ENCODE data around the gene KDM1B. TPM values are rescaled to one million over a fixed set of nuclear protein-coding genes. Genes with fewer than 3 reads are reported as not detected.
A peak's percentile ranks its signal among the peaks of the same experiment; 100 is the strongest.

The KDM1B gene, protein sequence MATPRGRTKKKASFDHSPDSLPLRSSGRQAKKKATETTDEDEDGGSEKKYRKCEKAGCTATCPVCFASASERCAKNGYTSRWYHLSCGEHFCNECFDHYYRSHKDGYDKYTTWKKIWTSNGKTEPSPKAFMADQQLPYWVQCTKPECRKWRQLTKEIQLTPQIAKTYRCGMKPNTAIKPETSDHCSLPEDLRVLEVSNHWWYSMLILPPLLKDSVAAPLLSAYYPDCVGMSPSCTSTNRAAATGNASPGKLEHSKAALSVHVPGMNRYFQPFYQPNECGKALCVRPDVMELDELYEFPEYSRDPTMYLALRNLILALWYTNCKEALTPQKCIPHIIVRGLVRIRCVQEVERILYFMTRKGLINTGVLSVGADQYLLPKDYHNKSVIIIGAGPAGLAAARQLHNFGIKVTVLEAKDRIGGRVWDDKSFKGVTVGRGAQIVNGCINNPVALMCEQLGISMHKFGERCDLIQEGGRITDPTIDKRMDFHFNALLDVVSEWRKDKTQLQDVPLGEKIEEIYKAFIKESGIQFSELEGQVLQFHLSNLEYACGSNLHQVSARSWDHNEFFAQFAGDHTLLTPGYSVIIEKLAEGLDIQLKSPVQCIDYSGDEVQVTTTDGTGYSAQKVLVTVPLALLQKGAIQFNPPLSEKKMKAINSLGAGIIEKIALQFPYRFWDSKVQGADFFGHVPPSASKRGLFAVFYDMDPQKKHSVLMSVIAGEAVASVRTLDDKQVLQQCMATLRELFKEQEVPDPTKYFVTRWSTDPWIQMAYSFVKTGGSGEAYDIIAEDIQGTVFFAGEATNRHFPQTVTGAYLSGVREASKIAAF
- total RNA-seq (10 to 100 TPM; 18.1 to 27.3 (median 23.6) TPM), polyA plus RNA-seq (10 to 100 TPM in 2 of 3 donors, 1 to 10 TPM in 1; 7.7 to 33.4 (median 16.1) TPM)
- long read RNA-seq, donor 1, partial matches to known transcripts = 0 of 1 reads
- long read RNA-seq, donor 1, other reads (novel, unspliced or antisense) = 1 of 1 reads
- long read RNA-seq, donor 2, partial matches to known transcripts = 5 of 14 reads
- long read RNA-seq, donor 2, other reads (novel, unspliced or antisense) = 9 of 14 reads

DNA sequence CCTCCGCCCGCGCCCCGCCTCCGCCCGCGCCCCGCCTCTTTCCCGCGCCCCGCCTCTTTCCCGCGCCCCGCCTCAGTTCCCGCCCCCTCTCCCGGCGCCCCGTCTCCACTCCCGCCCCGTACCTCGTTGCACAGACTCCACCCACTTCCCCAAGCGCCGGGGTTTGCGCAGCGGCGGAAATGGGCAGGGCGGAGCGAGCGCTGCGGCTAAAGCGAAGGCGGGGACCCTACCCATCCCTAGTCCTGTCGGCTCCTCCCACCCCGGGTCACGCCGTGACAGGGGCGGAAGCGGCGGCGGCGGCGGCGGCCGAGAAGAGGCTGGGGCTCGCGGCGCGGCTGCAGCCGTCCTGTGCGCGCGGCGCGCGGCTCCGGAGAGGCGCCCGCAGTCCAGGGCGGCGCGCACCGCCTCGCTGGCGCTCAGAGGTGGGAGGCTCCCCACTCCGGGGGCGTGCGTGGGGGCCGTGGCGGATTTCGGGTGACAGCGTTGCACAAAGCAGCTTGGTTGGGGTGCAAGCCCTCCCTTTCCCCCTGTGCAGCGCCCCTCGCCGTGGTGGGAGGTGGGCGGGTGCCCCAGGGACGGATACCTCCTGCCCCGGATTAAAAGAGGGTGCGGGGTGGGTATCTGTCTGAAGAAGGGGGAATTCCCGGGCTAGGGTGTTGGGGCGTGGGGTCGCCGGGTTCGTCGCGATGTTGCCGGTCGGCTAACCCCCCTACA is at the start of gene KDM1B:
KDM1B (plus strand) TSS at position 273 of the 714 bp plus-strand sequence. CDS start 4,474 bp downstream, outside the sequence.
- intact Hi-C loops (cut with DNase I) = no loop called here

DNA sequence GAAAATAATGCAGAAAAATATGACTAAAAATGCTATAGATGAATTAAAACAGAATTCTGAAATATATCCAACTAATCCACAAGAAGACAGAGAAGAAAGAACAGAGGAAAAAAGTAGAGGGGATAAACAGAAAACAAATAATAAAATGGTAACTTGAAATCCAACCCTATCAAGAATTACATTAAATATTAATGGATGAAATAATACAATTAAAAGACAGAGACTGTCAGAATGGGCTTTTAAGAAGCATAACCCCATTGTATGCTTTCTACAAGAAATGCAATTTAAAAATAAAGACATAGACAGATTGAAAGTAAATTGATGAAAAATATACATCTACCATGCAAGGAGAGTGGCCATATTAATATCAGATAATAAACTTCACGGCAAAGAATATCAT is 48.2 kb upstream of the KDM1B start:
- Histone ChIP-seq H3K4me3 (no peak overlapping the region), H3K27me3 (ENCODE audit: insufficient read depth in 3 of 3, low read length in 2 of 3) (no peaks in the 10 kb centered on the region), H3K27ac (no peak overlapping the region), H3K36me3 (ENCODE audit: insufficient read depth in 1 of 2, low read depth in 1 of 2) (no peaks in the 10 kb centered on the region), H3K9me3 (peaks cover 8% of the 10 kb centered on the region), H3K4me1 (peaks cover 12% of the 10 kb centered on the region)
- DNase-seq (no peak), ATAC-seq (no peak)
- 90 to 100% (median 97%) methylated on average over 1 of the region's 1 CpG for WGBS, 3 donors
- TF ChIP-seq, protein P1, sequence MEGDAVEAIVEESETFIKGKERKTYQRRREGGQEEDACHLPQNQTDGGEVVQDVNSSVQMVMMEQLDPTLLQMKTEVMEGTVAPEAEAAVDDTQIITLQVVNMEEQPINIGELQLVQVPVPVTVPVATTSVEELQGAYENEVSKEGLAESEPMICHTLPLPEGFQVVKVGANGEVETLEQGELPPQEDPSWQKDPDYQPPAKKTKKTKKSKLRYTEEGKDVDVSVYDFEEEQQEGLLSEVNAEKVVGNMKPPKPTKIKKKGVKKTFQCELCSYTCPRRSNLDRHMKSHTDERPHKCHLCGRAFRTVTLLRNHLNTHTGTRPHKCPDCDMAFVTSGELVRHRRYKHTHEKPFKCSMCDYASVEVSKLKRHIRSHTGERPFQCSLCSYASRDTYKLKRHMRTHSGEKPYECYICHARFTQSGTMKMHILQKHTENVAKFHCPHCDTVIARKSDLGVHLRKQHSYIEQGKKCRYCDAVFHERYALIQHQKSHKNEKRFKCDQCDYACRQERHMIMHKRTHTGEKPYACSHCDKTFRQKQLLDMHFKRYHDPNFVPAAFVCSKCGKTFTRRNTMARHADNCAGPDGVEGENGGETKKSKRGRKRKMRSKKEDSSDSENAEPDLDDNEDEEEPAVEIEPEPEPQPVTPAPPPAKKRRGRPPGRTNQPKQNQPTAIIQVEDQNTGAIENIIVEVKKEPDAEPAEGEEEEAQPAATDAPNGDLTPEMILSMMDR (IDR thresholded peaks at IDR 0.05) = no peak
- intact Hi-C loops (cut with DNase I) = no loop called here

More for the DNA sequence above, at the start of gene KDM1B:
- Histone ChIP-seq H3K27ac (peak within 1 kb of the TSS; percentile 93), H3K4me1 (peaks cover 17% of the 10 kb centered on the region), H3K4me3 (peak within 1 kb of the TSS; percentile 90), H3K9me3 (no peaks in the 10 kb centered on the region), H3K27me3 (ENCODE audit: insufficient read depth in 3 of 3, low read length in 2 of 3) (no peaks in the 10 kb centered on the region), H3K36me3 (ENCODE audit: insufficient read depth in 1 of 2, low read depth in 1 of 2) (peaks cover 0 to 8% of the 10 kb centered on the region in 2 donors)
- peak; percentile 98 to 99 for DNase-seq
- peak; percentile 96 to 99 (median 96) for ATAC-seq
- 0 to 1% (median 1%) methylated on average over 54 to 87 of the region's 87 CpGs for WGBS, 3 donors
- TF ChIP-seq, protein P1 (IDR thresholded peaks at IDR 0.05) = no peak

DNA sequence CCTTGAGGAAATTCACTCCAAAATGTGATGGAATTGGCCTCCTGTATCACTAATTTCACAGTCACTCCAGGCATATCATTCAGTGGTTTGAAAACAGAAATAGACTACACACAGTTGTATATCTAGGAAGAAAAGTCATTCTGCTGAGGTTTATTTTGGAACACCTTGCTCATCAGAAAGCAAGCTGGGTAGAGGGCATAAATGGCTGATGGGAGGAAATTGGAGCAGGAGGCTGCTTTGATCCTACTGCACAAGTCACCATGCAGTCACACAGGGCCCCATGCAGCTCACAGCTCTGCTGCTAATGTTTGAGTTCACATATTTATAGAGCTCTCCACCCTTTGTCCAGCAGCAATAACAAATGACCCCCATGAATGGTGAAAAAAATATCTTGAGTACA is 45.1 kb upstream of the KDM1B start:
- no peaks in the 10 kb centered on the region for H3K27me3 ChIP-seq (ENCODE audit: insufficient read depth in 3 of 3, low read length in 2 of 3)
- H3K36me3 ChIP-seq (ENCODE audit: insufficient read depth in 1 of 2, low read depth in 1 of 2) = no peaks in the 10 kb centered on the region
- peaks cover 8% of the 10 kb centered on the region for H3K4me1 ChIP-seq
- peaks cover 8% of the 10 kb centered on the region for H3K9me3 ChIP-seq
- intact Hi-C loops (cut with DNase I) = no loop called here
- TF ChIP-seq, protein P1 (IDR thresholded peaks at IDR 0.05) = no peak
- DNase-seq (no peak), ATAC-seq (peak; percentile 97 to 100 (median 99))
- H3K4me3 ChIP-seq = no peak overlapping the region
- H3K27ac ChIP-seq = peak overlapping the region; percentile 73

DNA sequence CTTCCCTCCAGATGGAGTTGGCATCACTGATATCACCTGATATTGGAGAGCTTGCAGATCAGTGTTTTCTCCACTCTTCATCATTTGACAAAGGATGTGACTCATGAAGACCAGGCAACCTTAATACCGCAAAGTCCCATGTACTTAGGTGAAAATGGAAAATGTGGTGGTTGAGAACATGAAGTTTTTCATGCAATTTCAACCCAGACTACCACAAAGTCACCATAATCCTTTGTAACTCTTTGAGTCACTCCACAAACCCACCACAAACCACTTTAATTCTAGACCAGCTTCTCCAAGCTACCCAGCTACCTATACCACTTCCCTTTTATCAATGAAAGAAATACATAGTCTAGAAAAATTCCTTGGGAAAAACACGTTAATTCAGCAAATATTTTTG is 39.9 kb upstream of the KDM1B start:
- TF ChIP-seq, protein P1 (IDR thresholded peaks at IDR 0.05) = no peak
- DNase-seq (no peak), ATAC-seq (no peak)
- Histone ChIP-seq H3K9me3 (no peaks in the 10 kb centered on the region), H3K4me3 (no peak overlapping the region), H3K27ac (no peak overlapping the region), H3K27me3 (ENCODE audit: insufficient read depth in 3 of 3, low read length in 2 of 3) (no peaks in the 10 kb centered on the region), H3K36me3 (ENCODE audit: insufficient read depth in 1 of 2, low read depth in 1 of 2) (no peaks in the 10 kb centered on the region), H3K4me1 (no peaks in the 10 kb centered on the region)
- intact Hi-C loops (cut with DNase I) = no loop called here
- WGBS, 3 donors = 91 to 93% (median 91%) methylated on average over 2 of the region's 2 CpGs
